Smooth muscle cell (in vitro differentiated cells): ENCODE results near the gene SLIT1. TPM values are rescaled to one million over a fixed set of nuclear protein-coding genes. Genes with fewer than 3 reads are reported as not detected.

Experiments
- DNase-seq: peaks from one replicate; lab custom pipeline; 2025; ENCODE audit not compliant: unreplicated experiment; lab: John Stamatoyannopoulos, UW
- H2AFZ ChIP-seq: fragments of 200-600 bp; sonication (generic); 2 replicates; pipeline ENCODE4 v1.6.0; 2016; ENCODE audit warnings: antibody characterized with exemption, low read depth, mild to moderate bottlenecking
- H3F3A ChIP-seq: fragments of 200-600 bp; sonication (generic); 2 replicates; pipeline ENCODE4 v1.6.0; 2017; ENCODE audit warnings: antibody characterized with exemption, low read depth
- H3K27ac ChIP-seq: fragments of 200-600 bp; sonication (generic); 2 replicates; pipeline ENCODE4 v1.5.1; 2016; ENCODE audit warnings: low read depth, mild to moderate bottlenecking
- H3K27me3 ChIP-seq: fragments of 200-600 bp; sonication (generic); 2 replicates; pipeline ENCODE4 v1.6.1; 2016; ENCODE audit warnings: low read depth, mild to moderate bottlenecking
- H3K36me3 ChIP-seq: fragments of 200-600 bp; sonication (generic); 2 replicates; pipeline ENCODE4 v1.5.1; 2016; ENCODE audit warnings: low read depth
- H3K4me1 ChIP-seq: fragments of 200-600 bp; sonication (generic); 2 replicates; pipeline ENCODE4 v1.5.1; 2016; ENCODE audit warnings: low read depth
- H3K4me2 ChIP-seq: fragments of 200-600 bp; sonication (generic); 2 replicates; pipeline ENCODE4 v1.6.0; 2016; ENCODE audit warnings: mild to moderate bottlenecking
- H3K4me3 ChIP-seq: fragments of 200-600 bp; sonication (generic); 2 replicates; pipeline ENCODE4 v1.5.1; 2016; ENCODE audit warnings: mild to moderate bottlenecking
- H3K79me2 ChIP-seq: fragments of 200-600 bp; sonication (generic); 2 replicates; pipeline ENCODE4 v1.6.0; 2016; ENCODE audit warnings: low read depth, mild to moderate bottlenecking
- H3K9ac ChIP-seq: fragments of 200-600 bp; sonication (generic); 2 replicates; pipeline ENCODE4 v1.6.0; 2016; ENCODE audit warnings: low read depth
- H3K9me3 ChIP-seq: fragments of 200-600 bp; sonication (generic); replicated peaks from 2 replicates; pipeline ENCODE4 v1.5.1; 2016; ENCODE audit warnings: low read depth
- H4K20me1 ChIP-seq: fragments of 200-600 bp; sonication (generic); 2 replicates; pipeline ENCODE4 v1.6.0; 2016; ENCODE audit warnings: low read depth
- WGBS: methylation state at CpG from one replicate; pipeline ENCODE4 v1.1.7; 2016; ENCODE audit warnings: low lambda C conversion rate; 5-methylcytosine and 5-hydroxymethylcytosine counted together
- polyA plus RNA-seq: library from polyadenylated mRNA; unstranded; fragments of >200 nt; fragmentation: Nextera tagmentation; extraction: Ambion mirVana; gene quantifications from 2 replicates; pipeline ENCODE4 v1.2.1, GENCODE V29; 2016
- total RNA-seq: library from RNA; depleted of rRNA; stranded (reverse); fragments of >200 nt; gene quantifications from 2 replicates; pipeline ENCODE4 v1.2.3, GENCODE V29; 2014
- TF ChIP-seq, protein P1 (sequence below): fragments of 200-600 bp; sonication (generic); IDR thresholded peaks from 2 replicates; pipeline ENCODE4 v1.5.1; 2017; ENCODE audit warnings: borderline replicate concordance, mild to moderate bottlenecking, antibody characterized with exemption; ENCODE audit not compliant: insufficient read depth, poor library complexity, severe bottlenecking

The SLIT1 gene
- total and polyA plus RNA-seq, 2 experiments from 2014 or later = 0.15 TPM; not detected in 1

DNA sequence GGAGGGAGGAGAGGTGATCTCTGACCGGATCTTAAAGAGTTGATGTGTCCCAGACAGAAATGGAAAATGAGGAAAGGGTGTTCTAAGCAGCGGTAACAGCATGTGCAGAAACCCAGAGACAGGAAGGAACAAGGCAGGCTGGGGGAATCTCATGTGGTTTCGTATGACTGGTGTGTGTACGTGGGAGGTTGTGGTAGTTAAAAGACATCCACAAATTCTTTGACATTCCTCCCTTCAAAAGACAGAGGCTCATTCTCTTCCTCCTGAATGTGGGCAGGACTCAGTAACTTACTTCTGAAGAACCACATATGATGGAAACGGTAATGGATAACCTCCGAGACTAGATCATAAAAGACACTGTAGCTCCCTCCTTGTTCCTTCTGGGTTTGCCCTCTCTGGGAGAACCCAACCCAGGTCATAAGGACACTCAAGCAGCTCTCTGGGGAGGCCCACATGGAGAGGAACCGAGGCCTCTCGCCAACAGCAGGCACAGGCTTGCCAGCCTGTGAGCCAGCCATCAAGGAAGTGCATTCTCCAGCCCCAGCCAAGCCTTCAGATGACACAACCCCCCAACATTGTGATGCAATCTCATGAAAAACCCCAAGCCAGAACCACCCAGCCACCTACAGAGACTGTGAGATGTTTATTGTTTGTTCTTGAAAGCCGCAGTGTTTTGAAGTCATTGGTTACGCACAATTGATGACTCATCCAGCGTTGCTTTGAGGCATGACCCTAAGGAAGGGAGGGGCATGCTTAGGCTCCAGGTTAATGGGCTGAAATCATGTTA lies 116.0 kb downstream of the SLIT1 start:
- H2AFZ ChIP-seq = no peak overlapping the region
- H3K4me1 ChIP-seq = no peaks in the 10 kb centered on the region
- peaks cover 18% of the 10 kb centered on the region for H3K27me3 ChIP-seq
- no peak overlapping the region for H3K9ac ChIP-seq
- no peaks in the 10 kb centered on the region for H3F3A ChIP-seq
- DNase-seq = no peak
- H3K79me2 ChIP-seq = no peaks in the 10 kb centered on the region
- H3K9me3 ChIP-seq = no peaks in the 10 kb centered on the region
- TF ChIP-seq, protein P1, sequence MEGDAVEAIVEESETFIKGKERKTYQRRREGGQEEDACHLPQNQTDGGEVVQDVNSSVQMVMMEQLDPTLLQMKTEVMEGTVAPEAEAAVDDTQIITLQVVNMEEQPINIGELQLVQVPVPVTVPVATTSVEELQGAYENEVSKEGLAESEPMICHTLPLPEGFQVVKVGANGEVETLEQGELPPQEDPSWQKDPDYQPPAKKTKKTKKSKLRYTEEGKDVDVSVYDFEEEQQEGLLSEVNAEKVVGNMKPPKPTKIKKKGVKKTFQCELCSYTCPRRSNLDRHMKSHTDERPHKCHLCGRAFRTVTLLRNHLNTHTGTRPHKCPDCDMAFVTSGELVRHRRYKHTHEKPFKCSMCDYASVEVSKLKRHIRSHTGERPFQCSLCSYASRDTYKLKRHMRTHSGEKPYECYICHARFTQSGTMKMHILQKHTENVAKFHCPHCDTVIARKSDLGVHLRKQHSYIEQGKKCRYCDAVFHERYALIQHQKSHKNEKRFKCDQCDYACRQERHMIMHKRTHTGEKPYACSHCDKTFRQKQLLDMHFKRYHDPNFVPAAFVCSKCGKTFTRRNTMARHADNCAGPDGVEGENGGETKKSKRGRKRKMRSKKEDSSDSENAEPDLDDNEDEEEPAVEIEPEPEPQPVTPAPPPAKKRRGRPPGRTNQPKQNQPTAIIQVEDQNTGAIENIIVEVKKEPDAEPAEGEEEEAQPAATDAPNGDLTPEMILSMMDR = no peak
- H3K27ac ChIP-seq = peak overlapping the region; percentile 46
- no peak overlapping the region for H3K4me2 ChIP-seq
- no peaks in the 10 kb centered on the region for H3K36me3 ChIP-seq
- WGBS = 71% methylated on average over 11 of the region's 11 CpGs
- no peaks in the 10 kb centered on the region for H4K20me1 ChIP-seq
- H3K4me3 ChIP-seq = no peak overlapping the region

DNA sequence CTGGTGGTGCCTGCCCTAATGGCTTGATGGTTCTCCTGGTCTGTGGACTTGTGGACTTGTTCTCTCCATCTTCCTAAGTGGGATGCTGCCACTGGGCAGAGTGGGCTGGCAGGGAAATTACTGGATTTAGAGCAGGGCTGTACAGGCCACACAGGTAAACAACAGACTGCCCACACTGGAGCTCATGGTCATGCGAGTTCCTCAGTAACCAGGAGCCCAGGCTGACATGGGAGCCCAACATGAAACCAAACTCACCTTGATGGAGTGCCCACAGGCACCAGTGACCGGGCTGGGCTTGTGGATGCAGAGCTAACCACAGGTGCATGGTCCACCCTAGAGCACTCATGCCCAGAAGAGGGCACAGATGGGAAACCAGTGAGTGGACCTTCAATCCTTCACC lies 116.7 kb downstream of the SLIT1 start:
- Histone ChIP-seq H3F3A (no peaks in the 10 kb centered on the region), H3K4me1 (no peaks in the 10 kb centered on the region), H3K27me3 (peaks cover 16% of the 10 kb centered on the region), H2AFZ (no peak overlapping the region), H3K36me3 (no peaks in the 10 kb centered on the region), H3K9me3 (no peaks in the 10 kb centered on the region), H3K4me3 (no peak overlapping the region), H3K27ac (no peak overlapping the region), H3K79me2 (no peaks in the 10 kb centered on the region), H4K20me1 (no peaks in the 10 kb centered on the region), H3K4me2 (no peak overlapping the region), H3K9ac (no peak overlapping the region)
- 90% methylated on average over 2 of the region's 2 CpGs for WGBS
- TF ChIP-seq, protein P1 = no peak
- DNase-seq = no peak

DNA sequence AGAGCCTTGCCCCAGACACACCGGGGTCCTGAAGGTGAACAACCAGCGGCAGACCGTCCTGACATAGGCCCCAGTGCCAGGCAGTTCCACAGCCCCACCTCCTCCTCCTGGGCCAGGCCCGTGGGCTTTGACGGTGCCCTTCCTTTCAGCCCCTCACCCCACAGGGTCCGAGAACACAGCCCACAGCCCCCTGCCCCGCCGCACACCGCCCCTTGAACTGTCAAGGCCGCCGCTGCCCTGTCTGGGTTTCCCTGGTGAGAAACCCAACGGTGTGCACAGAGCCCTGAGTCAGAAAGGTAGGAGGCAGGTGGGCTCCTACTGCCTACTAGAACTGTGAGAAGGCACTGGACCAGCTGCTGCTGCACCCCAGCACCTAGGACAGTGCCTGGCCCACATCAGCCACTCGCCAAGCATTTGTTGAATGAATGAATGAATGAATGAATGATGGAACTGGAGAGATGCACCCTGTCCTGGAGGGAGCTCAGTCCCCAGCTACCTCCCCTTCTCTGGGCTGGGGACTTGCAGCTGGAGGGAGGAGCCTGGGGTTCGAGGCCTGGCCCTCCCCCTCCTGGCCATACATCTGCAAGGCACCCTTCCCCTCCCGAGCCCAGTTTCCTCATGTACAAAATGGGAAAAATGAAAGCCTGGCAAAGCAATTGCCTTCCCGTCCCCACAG lies 117.9 kb downstream of the SLIT1 start:
- H3K9ac ChIP-seq = no peak overlapping the region
- H3K27me3 ChIP-seq = peaks cover 5% of the 10 kb centered on the region
- no peak for DNase-seq
- H3K36me3 ChIP-seq = no peaks in the 10 kb centered on the region
- TF ChIP-seq, protein P1 = no peak
- H4K20me1 ChIP-seq = no peaks in the 10 kb centered on the region
- H3K4me3 ChIP-seq = no peak overlapping the region
- no peak overlapping the region for H2AFZ ChIP-seq
- no peaks in the 10 kb centered on the region for H3K4me1 ChIP-seq
- H3F3A ChIP-seq = no peaks in the 10 kb centered on the region
- H3K79me2 ChIP-seq = no peaks in the 10 kb centered on the region
- no peak overlapping the region for H3K27ac ChIP-seq
- no peaks in the 10 kb centered on the region for H3K9me3 ChIP-seq
- no peak overlapping the region for H3K4me2 ChIP-seq
- 78% methylated on average over 16 of the region's 16 CpGs for WGBS
